HG03457 (cell line): Measurements from ENCODE around the gene SPATA2L.

Experiments used
- ATAC-seq: cut with Tn5 transposase; IDR thresholded peaks from one replicate; pipeline ENCODE4 v1.9.1; 2021; ENCODE audit warnings: moderate number of reproducible peaks; ENCODE audit not compliant: unreplicated experiment

Gene SPATA2L

GRCh38 chr16:89729293-89729692, 27.8 kb upstream of the SPATA2L start:
- ATAC-seq, result no peak

DNA sequence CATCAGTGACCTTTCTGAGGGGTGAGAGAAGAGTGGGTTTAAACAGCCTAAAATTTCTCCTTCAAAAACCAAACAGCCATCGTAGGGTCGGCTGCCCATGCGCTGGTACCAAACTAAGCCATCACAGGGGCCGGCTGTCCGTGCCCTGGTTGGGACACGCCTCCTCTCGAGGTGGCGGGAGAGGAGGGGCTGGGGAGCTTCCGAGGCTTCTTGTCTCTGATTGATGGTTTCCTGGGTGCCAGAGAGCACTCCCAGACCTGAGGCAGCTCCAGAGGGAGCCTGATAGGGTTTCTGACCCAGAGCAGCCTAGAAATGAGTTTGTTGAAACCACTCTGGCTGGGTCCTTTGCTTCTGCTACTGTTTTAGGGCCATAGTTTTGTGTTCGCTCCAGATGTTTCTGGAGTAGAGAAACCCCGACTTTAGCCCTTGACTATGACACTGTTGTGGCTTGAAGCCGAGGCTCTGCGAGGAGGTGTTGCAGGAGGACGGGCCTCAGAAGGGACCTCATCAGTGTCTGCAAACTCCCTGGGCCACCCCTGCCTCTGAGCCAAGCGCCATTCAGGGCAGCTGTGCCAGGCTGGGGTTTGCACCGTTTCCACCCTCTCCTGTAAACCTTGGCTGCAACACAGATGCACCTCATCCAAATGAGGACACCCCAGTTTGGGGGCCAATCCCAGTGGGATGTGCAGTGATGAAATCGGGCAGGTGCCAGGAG, 26.1 kb upstream of the SPATA2L start:
- no peak for ATAC-seq

DNA sequence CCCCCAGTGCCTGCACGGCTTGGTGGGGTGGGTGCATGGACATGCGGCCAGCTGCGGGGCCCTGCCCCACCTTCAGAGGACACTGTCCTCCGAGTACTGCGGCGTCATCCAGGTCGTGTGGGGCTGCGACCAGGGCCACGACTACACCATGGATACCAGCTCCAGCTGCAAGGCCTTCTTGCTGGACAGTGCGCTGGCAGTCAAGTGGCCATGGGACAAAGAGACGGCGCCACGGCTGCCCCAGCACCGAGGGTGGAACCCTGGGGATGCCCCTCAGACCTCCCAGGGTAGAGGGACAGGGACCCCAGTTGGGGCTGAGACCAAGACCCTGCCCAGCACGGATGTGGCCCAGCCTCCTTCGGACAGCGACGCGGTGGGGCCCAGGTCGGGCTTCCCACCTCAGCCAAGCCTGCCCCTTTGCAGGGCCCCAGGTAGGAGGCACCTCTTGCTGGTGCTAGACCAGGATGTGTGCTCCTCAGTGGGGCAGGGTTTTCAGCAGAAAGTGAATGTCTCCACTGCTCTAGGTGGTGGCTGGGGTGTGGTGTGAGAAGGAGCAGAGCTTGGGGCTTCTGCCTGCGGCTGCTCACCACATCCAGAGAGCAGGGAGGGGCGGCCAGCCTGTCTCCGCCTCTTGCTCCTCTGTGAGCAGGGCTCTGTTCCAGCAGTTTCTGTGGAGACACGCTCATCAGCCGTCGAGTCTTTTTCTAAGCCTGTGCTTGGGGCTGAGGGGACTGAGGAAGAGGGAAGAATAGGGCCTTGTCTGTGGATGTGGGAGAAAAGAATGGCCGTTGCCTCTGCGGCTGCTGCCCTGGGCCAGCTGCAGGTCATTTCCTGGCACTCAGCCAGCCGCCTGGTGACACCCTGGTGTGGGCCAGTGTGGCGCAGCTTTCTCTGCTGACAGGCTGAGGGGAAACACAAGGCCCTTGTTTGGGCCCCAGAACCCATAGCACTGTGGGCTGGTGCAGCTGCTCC, 22.1 kb upstream of the SPATA2L start:
- ATAC-seq, result no peak

GRCh38 chr16:89722392-89723278, 21.1 kb upstream of the SPATA2L start:
- ATAC-seq, result no peak

DNA sequence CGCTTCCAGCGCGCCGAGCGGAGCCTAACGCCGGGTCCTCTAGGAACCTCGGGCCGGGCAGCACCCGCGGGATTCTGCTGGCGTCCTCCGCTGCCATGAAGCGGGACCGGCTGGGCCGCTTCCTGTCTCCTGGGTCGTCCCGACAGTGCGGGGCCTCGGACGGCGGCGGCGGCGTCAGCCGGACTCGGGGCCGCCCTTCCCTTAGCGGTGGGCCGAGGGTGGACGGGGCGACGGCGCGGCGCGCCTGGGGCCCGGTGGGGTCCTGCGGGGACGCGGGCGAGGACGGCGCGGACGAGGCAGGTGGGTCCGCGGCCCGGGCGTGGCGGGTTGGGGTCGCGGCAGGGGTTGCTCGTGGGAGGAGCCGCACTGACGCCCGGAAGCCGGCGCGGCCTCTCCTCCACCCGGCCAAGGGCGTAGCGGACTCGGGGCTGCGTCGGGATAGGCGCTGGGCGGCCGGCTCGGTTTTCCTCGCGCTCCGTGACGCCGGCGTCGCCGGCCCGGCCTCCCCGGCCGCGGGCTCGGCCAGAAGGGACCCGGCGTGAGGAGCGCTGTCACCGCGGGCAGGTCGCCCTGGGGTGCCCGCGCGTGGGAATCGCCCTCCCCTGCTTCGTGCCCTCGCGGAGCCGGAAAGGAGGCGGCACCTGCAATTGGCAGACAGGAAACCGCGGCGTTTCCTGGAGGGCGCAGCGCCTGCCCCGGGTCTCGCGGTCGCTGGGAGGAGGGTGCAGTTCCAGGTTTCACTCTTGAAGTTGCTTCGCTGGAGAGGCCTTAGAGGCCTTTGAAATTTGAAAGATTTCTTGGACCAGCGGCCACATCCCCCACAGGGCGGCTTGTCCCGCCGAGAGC, 20.3 kb upstream of the SPATA2L start:
- ATAC-seq, result no peak

- ATAC-seq, result no peak
Measured at GRCh38 chr16:89720813-89721545, 19.5 kb upstream of the SPATA2L start, which contains the start of the genes VPS9D1 and ZNF276. VPS9D1 (minus strand) TSS chr16:89720898; CDS start chr16:89720861, 37 bp downstream. ZNF276 (plus strand) TSS chr16:89721537; CDS start chr16:89721641, 104 bp downstream.

GRCh38 chr16:89720551-89720812, 19.0 kb upstream of the SPATA2L start:
- no peak for ATAC-seq

GRCh38 chr16:89717688-89718505, 16.4 kb upstream of the SPATA2L start:
- no peak for ATAC-seq

GRCh38 chr16:89716916-89717687, 15.6 kb upstream of the SPATA2L start:
- no peak for ATAC-seq

GRCh38 chr16:89716493-89716892, 15.0 kb upstream of the SPATA2L start:
- no peak for ATAC-seq

DNA sequence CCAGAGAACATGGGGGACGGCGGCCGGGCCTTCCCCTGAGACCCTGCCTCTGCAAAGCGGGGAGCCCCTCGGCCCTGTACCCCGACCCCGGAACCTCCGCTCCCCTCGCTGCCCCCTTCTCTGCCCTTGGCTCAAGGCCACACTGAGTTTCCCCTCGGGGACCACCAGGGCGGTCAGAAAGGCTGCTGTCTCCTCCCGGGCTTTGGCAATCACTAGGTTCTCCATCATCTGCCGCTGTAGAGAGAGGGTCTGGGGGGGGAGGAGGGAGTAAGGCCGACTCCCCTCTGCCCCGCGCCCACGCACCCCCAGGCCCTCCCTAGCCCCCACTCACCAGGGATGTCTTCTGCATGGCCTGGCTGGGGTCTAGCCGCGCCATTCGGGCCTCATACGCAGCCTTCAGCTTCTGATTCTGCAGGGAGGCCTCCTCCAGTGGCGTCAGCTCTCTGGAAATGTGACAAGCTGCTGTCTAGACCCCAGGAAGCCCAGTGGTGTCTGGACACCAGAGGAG, 10.8 kb upstream of the SPATA2L start:
- no peak for ATAC-seq

DNA sequence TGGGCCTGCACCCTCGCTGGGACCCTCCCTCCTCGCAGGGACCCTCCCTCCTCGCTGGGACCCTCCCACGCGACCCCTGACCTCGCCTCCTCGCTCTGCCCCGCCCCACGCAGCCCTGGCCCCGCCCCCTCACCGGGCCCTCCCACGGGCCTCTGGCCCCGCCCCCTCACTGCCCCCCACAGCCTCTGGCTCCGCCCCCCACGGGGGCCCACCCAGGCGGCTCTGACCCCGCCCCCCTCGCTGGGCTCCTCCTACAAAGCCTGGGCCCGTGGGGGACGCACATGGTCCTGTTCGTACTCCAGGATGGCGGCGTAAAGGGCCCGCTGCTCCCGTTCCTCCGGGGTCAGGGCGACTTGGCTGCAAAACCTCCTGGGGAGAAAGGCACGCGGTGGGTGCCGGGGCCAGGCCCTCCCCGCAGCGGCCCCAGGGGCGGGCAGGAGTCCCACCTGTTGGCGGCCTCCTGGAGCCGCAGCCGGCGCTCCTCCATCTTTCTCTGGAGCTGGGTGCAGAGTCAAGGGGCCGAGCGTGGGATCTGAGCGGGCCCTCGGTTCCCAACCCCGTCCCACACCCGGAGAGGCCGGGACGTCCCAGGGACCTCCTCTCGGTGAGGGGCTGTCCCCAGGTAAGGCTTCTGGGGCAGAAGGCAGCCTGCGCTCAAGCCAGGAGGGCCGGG, 10.2 kb upstream of the SPATA2L start:
- ATAC-seq, result no peak

DNA sequence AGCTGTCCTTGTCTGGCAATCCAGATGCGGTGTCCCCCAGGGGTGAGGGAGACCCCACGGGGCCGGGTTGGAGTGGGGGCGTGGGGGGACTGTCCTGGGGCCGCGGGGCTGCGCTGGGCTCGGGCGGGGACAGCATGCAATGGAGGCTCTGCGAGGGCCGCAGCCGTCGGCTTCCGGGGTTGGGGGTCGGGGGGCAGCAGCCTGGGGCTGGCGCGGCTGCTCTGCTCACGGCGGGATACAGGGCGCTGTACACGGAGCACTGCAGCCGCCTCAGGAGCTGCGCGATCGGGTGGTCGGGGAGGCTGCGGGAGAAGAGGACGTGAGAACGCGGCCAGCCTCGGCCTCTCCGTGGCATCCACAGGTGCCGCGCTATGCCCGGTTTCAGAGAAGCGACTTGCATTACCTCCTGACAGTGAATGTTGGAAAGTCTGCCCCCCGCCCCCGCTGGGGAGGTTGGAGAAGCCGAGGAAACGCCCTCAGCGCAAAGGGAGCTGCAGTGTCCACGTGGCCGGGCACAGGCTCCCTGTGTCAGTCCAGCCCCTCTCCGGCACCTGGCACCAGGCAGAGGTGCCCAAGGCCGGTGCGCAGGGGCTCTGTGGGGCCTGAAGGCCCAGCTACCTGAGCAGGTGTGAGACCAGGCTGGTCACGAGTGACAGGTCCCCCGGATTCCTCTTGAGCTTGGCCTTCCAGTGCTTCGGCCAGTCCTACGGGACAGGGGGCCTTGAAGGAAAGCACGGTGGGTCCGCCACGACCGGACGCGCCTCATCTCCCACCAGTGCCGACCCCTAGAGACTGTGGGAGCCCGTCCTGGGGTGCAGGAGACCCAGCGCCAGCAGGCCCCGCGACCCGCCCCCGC, 9.4 kb upstream of the SPATA2L start:
- ATAC-seq, result no peak

GRCh38 chr16:89709716-89710432, 8.4 kb upstream of the SPATA2L start:
- no peak for ATAC-seq

- no peak for ATAC-seq
Measured at GRCh38 chr16:89709166-89709565, 7.7 kb upstream of the SPATA2L start.
